Kidney epithelial cell (primary cell): Measurements from ENCODE around the gene SHC3. TPM values are rescaled to one million over a fixed set of nuclear protein-coding genes. Genes with fewer than 3 reads are reported as not detected.

Experiments used
- DNase-seq: peaks from one replicate; pipeline ENCODE4 v3.0.0-alpha.2; 2010; ENCODE audit warnings: low read depth
- H3K27me3 ChIP-seq: 2 replicates; pipeline ENCODE4 v1.6.0; 2011; ENCODE audit warnings: low read length; ENCODE audit not compliant: control insufficient read depth, insufficient read depth
- H3K36me3 ChIP-seq: 2 replicates; pipeline ENCODE4 v1.5.1; 2011; ENCODE audit warnings: low read length; ENCODE audit not compliant: control insufficient read depth, insufficient read depth
- H3K4me3 ChIP-seq: 2 replicates; pipeline ENCODE4 v1.5.1; 2011; ENCODE audit warnings: low read depth, mild to moderate bottlenecking, control low read depth, low read length
- total RNA-seq: library from RNA; depleted of rRNA; stranded (reverse); fragments of >200 nt; gene quantifications from 2 replicates; pipeline ENCODE4 v1.2.3, GENCODE V29; 2015
- TF ChIP-seq, protein P1 (sequence below): IDR thresholded peaks from 2 replicates; pipeline ENCODE4 v1.5.1; 2011; ENCODE audit warnings: mild to moderate bottlenecking, moderate library complexity, low read length, control low read depth, inconsistent platforms; ENCODE audit not compliant: insufficient read depth, poor library complexity, severe bottlenecking

Gene SHC3
- total RNA-seq, 1 donor from 2014 or later, result 2.9 TPM

DNA sequence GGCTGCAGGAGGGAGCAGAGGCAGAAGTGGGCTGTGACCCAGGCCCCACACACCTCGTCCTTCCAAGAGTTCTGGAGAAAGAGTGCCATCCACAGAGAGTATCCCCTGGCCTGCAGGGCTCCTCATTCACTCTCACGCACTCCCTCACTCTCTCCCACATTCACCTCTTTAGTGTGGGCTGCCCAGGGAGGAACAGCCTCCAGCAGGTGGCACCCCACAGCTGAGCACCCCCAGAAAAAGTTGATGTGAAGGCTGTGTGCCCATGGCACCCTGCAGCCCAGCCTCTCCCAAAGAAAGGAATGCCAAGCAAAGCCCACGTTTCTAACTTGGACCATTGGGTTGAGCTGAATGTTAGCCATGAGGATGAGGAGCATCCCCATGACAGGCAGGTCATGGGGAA, 4.5 kb upstream of the SHC3 start:
- Histone ChIP-seq H3K36me3 (no peaks in the 10 kb centered on the region), H3K4me3 (no peak overlapping the region), H3K27me3 (peaks cover 5% of the 10 kb centered on the region)
- TF ChIP-seq, protein P1, sequence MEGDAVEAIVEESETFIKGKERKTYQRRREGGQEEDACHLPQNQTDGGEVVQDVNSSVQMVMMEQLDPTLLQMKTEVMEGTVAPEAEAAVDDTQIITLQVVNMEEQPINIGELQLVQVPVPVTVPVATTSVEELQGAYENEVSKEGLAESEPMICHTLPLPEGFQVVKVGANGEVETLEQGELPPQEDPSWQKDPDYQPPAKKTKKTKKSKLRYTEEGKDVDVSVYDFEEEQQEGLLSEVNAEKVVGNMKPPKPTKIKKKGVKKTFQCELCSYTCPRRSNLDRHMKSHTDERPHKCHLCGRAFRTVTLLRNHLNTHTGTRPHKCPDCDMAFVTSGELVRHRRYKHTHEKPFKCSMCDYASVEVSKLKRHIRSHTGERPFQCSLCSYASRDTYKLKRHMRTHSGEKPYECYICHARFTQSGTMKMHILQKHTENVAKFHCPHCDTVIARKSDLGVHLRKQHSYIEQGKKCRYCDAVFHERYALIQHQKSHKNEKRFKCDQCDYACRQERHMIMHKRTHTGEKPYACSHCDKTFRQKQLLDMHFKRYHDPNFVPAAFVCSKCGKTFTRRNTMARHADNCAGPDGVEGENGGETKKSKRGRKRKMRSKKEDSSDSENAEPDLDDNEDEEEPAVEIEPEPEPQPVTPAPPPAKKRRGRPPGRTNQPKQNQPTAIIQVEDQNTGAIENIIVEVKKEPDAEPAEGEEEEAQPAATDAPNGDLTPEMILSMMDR, result no peak
- no peak for DNase-seq

DNA sequence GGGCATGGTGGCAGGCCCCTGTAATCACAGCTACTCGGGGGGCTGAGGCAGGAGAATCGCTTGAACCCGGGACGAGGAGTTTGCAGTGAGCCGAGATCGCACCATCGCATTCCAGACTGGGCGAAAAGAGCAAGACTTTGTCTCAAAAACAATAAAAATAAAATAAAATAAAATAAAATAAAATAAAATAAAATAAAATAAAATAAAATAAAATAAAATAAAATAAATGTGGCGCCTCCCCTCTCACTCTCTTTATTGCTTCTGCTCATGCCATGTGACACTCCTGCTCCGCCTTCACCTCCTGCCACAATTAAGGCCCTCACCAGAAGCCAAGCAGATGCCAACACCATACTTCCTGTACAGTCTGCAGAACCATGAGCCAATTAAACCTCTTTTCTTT, 3.8 kb upstream of the SHC3 start:
- H3K27me3 ChIP-seq, result peaks cover 5% of the 10 kb centered on the region
- no peak for DNase-seq

DNA sequence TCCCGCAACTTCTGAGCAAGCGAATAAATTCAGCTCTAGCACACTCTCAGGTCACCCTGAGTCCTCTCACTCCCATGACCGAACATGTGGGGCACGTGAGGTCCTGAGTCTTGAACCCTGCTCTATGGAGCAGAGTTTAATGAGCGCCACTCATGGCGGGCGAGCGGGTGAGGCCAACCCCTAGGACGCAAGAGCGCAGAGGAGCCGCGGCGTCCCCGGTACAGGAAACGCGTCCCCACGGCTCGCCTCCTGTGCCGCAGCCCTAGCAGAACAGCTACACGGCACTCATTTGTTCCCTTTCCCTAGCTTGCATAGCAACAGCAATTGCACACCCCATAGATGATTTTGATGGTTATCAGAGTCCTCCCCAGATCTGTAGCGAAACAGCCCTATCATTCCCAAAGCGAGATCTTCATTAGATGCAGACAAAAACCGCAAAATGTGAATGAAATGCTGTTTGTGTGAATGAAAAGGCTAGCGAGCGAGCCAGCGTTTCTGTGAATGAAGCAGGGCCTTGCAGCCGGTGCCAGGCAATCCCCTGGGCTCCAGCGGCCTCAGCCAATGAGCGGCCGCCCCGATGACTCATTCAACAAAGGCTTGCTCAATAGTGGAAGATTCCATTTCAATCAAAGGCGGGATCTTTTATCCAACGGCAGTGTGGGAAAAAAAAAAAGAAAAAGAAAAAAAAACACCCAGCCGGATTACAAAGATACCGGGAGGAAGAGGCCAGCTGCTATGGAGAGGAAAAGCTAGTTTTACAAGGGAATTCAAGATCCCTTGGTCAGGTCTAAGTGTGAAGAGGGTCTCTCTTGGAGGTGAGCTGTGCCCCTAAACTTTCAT, 1.5 kb upstream of the SHC3 start:
- DNase-seq, result peak; percentile 81
- H3K36me3 ChIP-seq, result no peaks in the 10 kb centered on the region
- TF ChIP-seq, protein P1, result no peak
- peaks cover 5% of the 10 kb centered on the region for H3K27me3 ChIP-seq
- H3K4me3 ChIP-seq, result peak overlapping the region; percentile 36

More for the DNA sequence above, 3.8 kb upstream of the SHC3 start:
- Histone ChIP-seq H3K4me3 (no peak overlapping the region), H3K36me3 (no peaks in the 10 kb centered on the region)
- TF ChIP-seq, protein P1, result no peak

DNA sequence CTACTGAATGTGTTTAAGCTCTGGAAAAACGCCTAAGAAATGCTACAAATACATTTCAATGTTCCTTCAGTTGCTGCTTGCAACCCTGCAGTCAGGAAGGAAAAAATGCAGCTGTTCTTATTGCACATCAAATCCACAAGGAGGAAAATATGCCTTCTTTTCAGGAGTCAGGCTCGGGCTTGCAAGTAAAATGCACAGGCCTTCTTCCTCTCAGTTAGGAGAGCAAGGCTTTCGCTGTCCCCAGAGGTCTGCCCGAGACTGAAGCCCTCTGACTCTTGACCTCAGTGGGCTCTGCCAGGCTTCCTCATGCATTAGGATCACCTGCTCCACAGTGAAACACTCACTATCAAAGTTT, 899 bp upstream of the SHC3 start:
- DNase-seq, result no peak
- Histone ChIP-seq H3K4me3 (peak overlapping the region; percentile 28), H3K36me3 (no peaks in the 10 kb centered on the region), H3K27me3 (peaks cover 5% of the 10 kb centered on the region)
- TF ChIP-seq, protein P1, result no peak

DNA sequence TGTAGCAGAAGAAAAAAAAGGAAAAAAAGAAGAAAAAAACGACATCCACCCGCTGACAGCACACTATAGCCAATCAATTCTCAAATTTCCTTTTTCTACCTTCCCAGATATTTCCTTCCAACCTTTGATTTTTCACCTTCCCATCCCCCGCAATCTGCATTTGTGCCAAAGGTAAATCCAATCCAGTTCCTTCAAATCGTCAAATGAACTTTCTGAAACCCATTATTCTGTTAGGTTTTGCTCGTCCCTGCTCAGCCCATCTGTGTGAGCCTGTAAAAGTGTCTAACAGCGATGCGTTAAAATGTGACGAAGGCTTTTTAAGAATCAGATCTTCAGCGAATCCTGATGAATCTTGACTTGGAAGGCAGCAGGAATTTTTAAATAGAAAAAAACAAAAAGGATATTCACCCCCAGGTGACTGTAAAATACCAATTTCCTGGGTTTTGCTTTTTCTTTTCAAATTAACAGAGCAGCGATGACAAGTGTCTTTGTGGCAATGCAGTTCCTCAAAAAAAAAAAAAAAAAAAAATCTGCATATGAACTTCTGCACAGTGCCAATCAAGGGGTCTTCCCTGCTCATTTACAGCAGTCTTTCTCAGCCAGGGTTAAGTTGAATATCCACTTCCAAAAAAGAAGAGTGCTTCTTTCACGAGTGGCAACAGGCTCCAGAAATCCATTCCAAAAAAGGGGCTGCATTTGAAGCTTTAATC, 367 bp upstream of the SHC3 start:
- DNase-seq, result no peak
- Histone ChIP-seq H3K27me3 (peaks cover 5% of the 10 kb centered on the region), H3K4me3 (peak overlapping the region; percentile 59), H3K36me3 (no peaks in the 10 kb centered on the region)
- TF ChIP-seq, protein P1, result no peak
